PC-9 (cell line): ENCODE data around the gene FDXACB1. TPM values are rescaled to one million over a fixed set of nuclear protein-coding genes. Genes with fewer than 3 reads are reported as not detected.
A peak's percentile ranks its signal among the peaks of the same experiment; 100 is the strongest.

Source experiments
- BruUV-seq: library from RNA; stranded (reverse); fragments of 400-500 nt; replicated peaks from 2 replicates; lab custom pipeline; 2021; lab: Mats Ljungman, UMichigan
- CTCF ChIA-PET: fragments of 300-600 bp; sonication (Branson Sonifier 250); formaldehyde crosslinking; loops from one replicate; lab custom pipeline; 2022; ENCODE audit warnings: antibody characterized with exemption; lab: Charles Lee
- POLR2A ChIA-PET: fragments of 300-600 bp; sonication (Branson Sonifier 250); formaldehyde crosslinking; loops from one replicate; lab custom pipeline; 2022; ENCODE audit warnings: antibody characterized with exemption; ENCODE audit not compliant: unreplicated experiment; lab: Charles Lee
- DNase-seq, 2 experiments: peaks; one replicate each; pipeline versions ENCODE4 v3.0.0 to v3.0.0-alpha.2; 2015 to 2022; ENCODE audit warnings: mixed read lengths in 1 of 2
- H2AFZ ChIP-seq: fragments of 200-600 bp; sonication (generic); 2 replicates; pipeline ENCODE4 v1.8.1; 2017; ENCODE audit warnings: antibody characterized with exemption
- H3F3A ChIP-seq: fragments of 200-600 bp; sonication (generic); 2 replicates; pipeline ENCODE4 v1.8.1; 2017; ENCODE audit warnings: antibody characterized with exemption, mild to moderate bottlenecking, low read depth; ENCODE audit not compliant: insufficient read depth
- H3K27ac ChIP-seq: fragments of 200-600 bp; sonication (generic); 2 replicates; pipeline ENCODE4 v1.6.1; 2016; ENCODE audit warnings: mixed run types
- H3K27me3 ChIP-seq: fragments of 200-600 bp; sonication (generic); 2 replicates; pipeline ENCODE4 v1.6.1; 2016; ENCODE audit warnings: low read depth, mixed run types; ENCODE audit not compliant: insufficient read depth
- H3K36me3 ChIP-seq: fragments of 200-600 bp; sonication (generic); 2 replicates; pipeline ENCODE4 v1.6.1; 2016; ENCODE audit warnings: low read depth, mixed run types
- H3K4me1 ChIP-seq: fragments of 200-600 bp; sonication (generic); replicated peaks from 2 replicates; pipeline ENCODE4 v1.6.1; 2016; ENCODE audit warnings: mixed run types; ENCODE audit not compliant: insufficient read depth
- H3K4me2 ChIP-seq: fragments of 200-600 bp; sonication (generic); 2 replicates; pipeline ENCODE4 v1.6.1; 2017; ENCODE audit warnings: mixed run types
- H3K4me3 ChIP-seq: fragments of 200-600 bp; sonication (generic); 2 replicates; pipeline ENCODE4 v1.6.1; 2016; ENCODE audit warnings: mixed run types
- H3K79me2 ChIP-seq: fragments of 200-600 bp; sonication (generic); 2 replicates; pipeline ENCODE4 v1.6.1; 2017; ENCODE audit warnings: low read depth, mixed run types
- H3K9me2 ChIP-seq: fragments of 200-600 bp; sonication (generic); 2 replicates; pipeline ENCODE4 v1.8.1; 2017; ENCODE audit warnings: mild to moderate bottlenecking; ENCODE audit not compliant: insufficient read depth
- H3K9me3 ChIP-seq: fragments of 200-600 bp; sonication (generic); 2 replicates; pipeline ENCODE4 v1.8.1; 2016; ENCODE audit warnings: low read depth; ENCODE audit not compliant: insufficient read depth
- H4K20me1 ChIP-seq: fragments of 200-600 bp; sonication (generic); 2 replicates; pipeline ENCODE4 v1.8.1; 2017; ENCODE audit not compliant: insufficient read depth
- EZH2 ChIP-seq: fragments of 200-600 bp; sonication (generic); IDR thresholded peaks from 2 replicates; pipeline ENCODE4 v1.8.0; 2017; ENCODE audit warnings: antibody characterized with exemption, low read depth
- intact Hi-C: fragments of 100-400 bp; cut with micrococcal nuclease; formaldehyde crosslinking; loops from one replicate; pipeline ENCODE4 v1.10.0; 2022; ENCODE audit not compliant: unreplicated experiment
- total RNA-seq: library from RNA; stranded (reverse); gene quantifications from 2 replicates; pipeline ENCODE4 v1.2.3, GENCODE V29; 2021
- TF ChIP-seq, protein P1 (sequence below): fragments of 200-600 bp; sonication (generic); conservative IDR thresholded peaks from 2 replicates; pipeline ENCODE4 v1.6.1; 2017; ENCODE audit warnings: mixed run types, antibody characterized with exemption, mild to moderate bottlenecking, moderate library complexity

Gene FDXACB1
- total RNA-seq, 1 experiment from 2014 or later, result 2.2 TPM

DNA sequence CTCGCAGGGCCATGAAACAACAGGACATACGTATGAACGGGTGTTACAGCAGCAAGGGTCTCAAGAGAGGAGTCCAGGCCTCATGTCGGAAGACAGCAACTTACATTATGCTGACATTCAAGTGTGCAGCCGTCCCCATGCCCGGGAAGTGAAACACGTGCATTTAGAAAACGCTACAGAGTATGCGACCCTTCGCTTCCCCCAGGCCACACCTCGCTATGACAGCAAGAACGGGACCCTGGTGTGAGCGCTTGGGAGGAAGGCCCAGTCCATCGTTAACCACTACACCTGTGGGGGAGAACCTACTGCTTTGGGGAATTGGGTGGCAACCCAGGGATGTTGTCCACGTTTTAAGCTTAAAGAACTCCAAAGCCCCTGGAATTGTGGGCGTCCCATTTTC, 47.0 kb upstream of the FDXACB1 start:
- peak overlapping the region; percentile 81 for H2AFZ ChIP-seq
- H3K27ac ChIP-seq, result peak overlapping the region; percentile 62
- no peaks in the 10 kb centered on the region for H3K9me2 ChIP-seq
- POLR2A ChIA-PET, result interaction anchor here (0.5 to 1.6 kb wide), 2 partner anchors 56 to 345 kb away, joined by 3 to 7 read pairs; no protein-coding TSS in a partner anchor
- BruUV-seq, result no TSS peak
- peaks cover 24% of the 10 kb centered on the region for H3F3A ChIP-seq
- no peak for DNase-seq
- peak overlapping the region; percentile 77 for H3K4me2 ChIP-seq
- H3K27me3 ChIP-seq, result no peaks in the 10 kb centered on the region
- TF ChIP-seq, protein P1, sequence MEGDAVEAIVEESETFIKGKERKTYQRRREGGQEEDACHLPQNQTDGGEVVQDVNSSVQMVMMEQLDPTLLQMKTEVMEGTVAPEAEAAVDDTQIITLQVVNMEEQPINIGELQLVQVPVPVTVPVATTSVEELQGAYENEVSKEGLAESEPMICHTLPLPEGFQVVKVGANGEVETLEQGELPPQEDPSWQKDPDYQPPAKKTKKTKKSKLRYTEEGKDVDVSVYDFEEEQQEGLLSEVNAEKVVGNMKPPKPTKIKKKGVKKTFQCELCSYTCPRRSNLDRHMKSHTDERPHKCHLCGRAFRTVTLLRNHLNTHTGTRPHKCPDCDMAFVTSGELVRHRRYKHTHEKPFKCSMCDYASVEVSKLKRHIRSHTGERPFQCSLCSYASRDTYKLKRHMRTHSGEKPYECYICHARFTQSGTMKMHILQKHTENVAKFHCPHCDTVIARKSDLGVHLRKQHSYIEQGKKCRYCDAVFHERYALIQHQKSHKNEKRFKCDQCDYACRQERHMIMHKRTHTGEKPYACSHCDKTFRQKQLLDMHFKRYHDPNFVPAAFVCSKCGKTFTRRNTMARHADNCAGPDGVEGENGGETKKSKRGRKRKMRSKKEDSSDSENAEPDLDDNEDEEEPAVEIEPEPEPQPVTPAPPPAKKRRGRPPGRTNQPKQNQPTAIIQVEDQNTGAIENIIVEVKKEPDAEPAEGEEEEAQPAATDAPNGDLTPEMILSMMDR, result no peak
- no peak for TF ChIP-seq EZH2
- intact Hi-C loops, result loop anchor here (1.0 to 2.0 kb wide), 2 partner anchors 47 to 57 kb away; partner anchors contain the start of genes CFAP68 and FDXACB1
- no peaks in the 10 kb centered on the region for H4K20me1 ChIP-seq
- H3K79me2 ChIP-seq, result no peaks in the 10 kb centered on the region
- CTCF ChIA-PET, result interaction anchor here (0.5 to 1.6 kb wide), 4 partner anchors 48 to 354 kb away, joined by 3 to 7 read pairs (median 4); no protein-coding TSS in a partner anchor
- H3K9me3 ChIP-seq, result no peaks in the 10 kb centered on the region
- H3K4me3 ChIP-seq, result peak overlapping the region; percentile 59; the same call in 1 of the 2 replicates
- H3K4me1 ChIP-seq, result peaks cover 36% of the 10 kb centered on the region
- no peaks in the 10 kb centered on the region for H3K36me3 ChIP-seq

DNA sequence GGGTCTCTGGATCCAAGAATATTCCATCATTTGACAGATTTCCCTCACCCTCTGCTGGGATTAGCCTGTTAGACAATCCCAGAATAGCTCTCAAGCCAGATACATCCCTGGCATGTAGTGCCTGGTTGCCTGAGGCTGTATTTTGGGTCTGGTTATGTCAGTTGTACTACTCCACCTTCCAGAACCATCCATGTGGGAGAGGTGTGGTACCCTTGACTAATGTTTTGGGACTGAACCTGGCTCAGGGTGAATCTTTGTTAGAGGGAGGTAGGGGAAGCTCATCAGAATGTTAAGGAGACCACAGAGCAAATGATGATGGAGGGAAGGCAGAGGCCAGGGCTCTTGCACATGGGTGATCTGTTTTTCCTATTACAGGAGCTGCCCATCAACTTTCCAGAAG, 45.0 kb upstream of the FDXACB1 start:
- H3K27ac ChIP-seq, result no peak overlapping the region; the same call in 1 of the 2 replicates
- no peak overlapping the region for H3K4me2 ChIP-seq
- TF ChIP-seq EZH2, result no peak
- H3K27me3 ChIP-seq, result no peaks in the 10 kb centered on the region
- BruUV-seq, result no TSS peak
- CTCF ChIA-PET, result no interaction called here
- H2AFZ ChIP-seq, result no peak overlapping the region
- no peaks in the 10 kb centered on the region for H3K79me2 ChIP-seq
- H4K20me1 ChIP-seq, result no peaks in the 10 kb centered on the region
- POLR2A ChIA-PET, result no interaction called here
- no peaks in the 10 kb centered on the region for H3K9me3 ChIP-seq
- H3K9me2 ChIP-seq, result no peaks in the 10 kb centered on the region
- peaks cover 33% of the 10 kb centered on the region for H3F3A ChIP-seq
- DNase-seq, result no peak
- H3K4me1 ChIP-seq, result peaks cover 44% of the 10 kb centered on the region
- no peak overlapping the region for H3K4me3 ChIP-seq
- intact Hi-C loops, result no loop called here
- H3K36me3 ChIP-seq, result no peaks in the 10 kb centered on the region

DNA sequence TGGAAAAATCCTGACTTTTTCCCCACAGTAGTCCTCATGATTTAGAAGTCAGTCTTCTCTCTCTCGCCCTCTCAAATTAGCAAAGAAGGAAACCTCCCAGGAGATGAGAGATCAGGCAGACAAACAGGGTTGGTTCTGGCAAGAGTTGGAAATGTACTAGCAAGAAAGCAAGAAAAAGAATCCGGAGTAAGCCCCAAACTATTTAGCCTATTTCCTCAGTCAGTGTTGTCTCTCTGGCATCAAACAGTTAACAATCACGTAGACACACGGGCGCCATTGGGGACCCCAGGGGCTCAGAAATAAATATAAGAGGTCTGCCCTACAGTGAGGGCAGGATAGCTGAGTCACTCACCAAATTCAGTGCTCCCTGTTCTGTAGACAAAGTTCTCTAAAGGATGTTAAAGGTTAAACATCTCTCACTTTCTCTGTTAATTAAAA, 44.4 kb upstream of the FDXACB1 start:
- Histone ChIP-seq H3F3A (peaks cover 36% of the 10 kb centered on the region), H3K4me1 (peaks cover 46% of the 10 kb centered on the region), H3K9me2 (no peaks in the 10 kb centered on the region), H3K4me2 (peak overlapping the region; percentile 24), H2AFZ (peak overlapping the region; percentile 36; the same call in 1 of the 2 replicates), H3K27me3 (no peaks in the 10 kb centered on the region), H3K79me2 (no peaks in the 10 kb centered on the region), H4K20me1 (no peaks in the 10 kb centered on the region), H3K9me3 (no peaks in the 10 kb centered on the region), H3K27ac (peak overlapping the region; percentile 30), H3K36me3 (no peaks in the 10 kb centered on the region), H3K4me3 (no peak overlapping the region)
- no peak for TF ChIP-seq EZH2
- TF ChIP-seq, protein P1, result no peak
- no TSS peak for BruUV-seq
- ChIA-PET POLR2A (no interaction called here), CTCF (no interaction called here)
- intact Hi-C loops, result no loop called here
- no peak for DNase-seq
